GM12878 (cell line): ENCODE data around the gene IL17RE. TPM values are rescaled to one million over a fixed set of nuclear protein-coding genes. Genes with fewer than 3 reads are reported as not detected.

ENCODE experiments used
- ATAC-seq: fragments of 200-7000 bp; cut with Tn5 transposase; 3 replicates; pipeline ENCODE4 v1.9.1; 2020; ENCODE audit warnings: mild to moderate bottlenecking, moderate library complexity
- BruUV-seq: library from RNA; stranded (reverse); fragments of 400-500 nt; replicated peaks from 2 replicates; lab custom pipeline; 2021; lab: Mats Ljungman, UMichigan
- CTCF ChIA-PET: fragments of 300-600 bp; sonication (Branson Sonifier 250); formaldehyde crosslinking; extraction: SDS; loops from one replicate; lab custom pipeline; 2021; ENCODE audit warnings: inconsistent platforms; lab: Yijun Ruan, JAX
- POLR2A ChIA-PET: fragments of 350-600 bp; formaldehyde crosslinking; extraction: SDS; loops from one replicate; lab custom pipeline; 2021; ENCODE audit warnings: inconsistent platforms; lab: Charles Lee
- RAD21 ChIA-PET: fragments of 300-600 bp; sonication (Branson Sonifier 250); formaldehyde crosslinking; loops from one replicate; lab custom pipeline; 2023; ENCODE audit warnings: antibody characterized with exemption; ENCODE audit not compliant: unreplicated experiment; lab: Charles Lee
- SMC1A ChIA-PET: fragments of 300-600 bp; sonication (Branson Sonifier 250); formaldehyde crosslinking; loops from one replicate; lab custom pipeline; 2023; ENCODE audit not compliant: unreplicated experiment, uncharacterized antibody; lab: Charles Lee
- DNase-seq: peaks from one replicate; pipeline ENCODE4 v3.0.0-alpha.2; 2011; ENCODE audit warnings: low read depth, low spot score
- FAIRE-seq: peaks from 3 replicates; lab custom pipeline; 2011; peaks lifted over from hg19 to GRCh38; lab: Jason Lieb, UNC
- H2AFZ ChIP-seq: 2 replicates; pipeline ENCODE4 v1.6.0; 2011; ENCODE audit warnings: low read depth, low read length, control low read depth; ENCODE audit not compliant: control insufficient read depth
- H3K27ac ChIP-seq: 2 replicates; pipeline ENCODE4 v1.5.1; 2011; ENCODE audit warnings: control low read depth; ENCODE audit not compliant: control insufficient read depth, insufficient read depth
- H3K27me3 ChIP-seq, 2 experiments: replicated peaks in 1 of 2; 2 replicates each; pipeline versions ENCODE4 v1.6.0 to v1.6.1; 2011; ENCODE audit warnings: low read length in 1 of 2; ENCODE audit not compliant: control insufficient read depth in 2 of 2, insufficient read depth in 2 of 2
- H3K36me3 ChIP-seq, 2 experiments: 2 replicates each; pipeline ENCODE4 v1.5.1; 2011; ENCODE audit warnings: low read length in 1 of 2; ENCODE audit not compliant: control insufficient read depth in 2 of 2, insufficient read depth in 2 of 2
- H3K4me1 ChIP-seq: 2 replicates; pipeline ENCODE4 v1.6.1; 2011; ENCODE audit warnings: mild to moderate bottlenecking, low read length, moderate library complexity, mixed read lengths; ENCODE audit not compliant: control insufficient read depth, insufficient read depth
- H3K4me2 ChIP-seq: 2 replicates; pipeline ENCODE4 v1.6.0; 2011; ENCODE audit warnings: control low read depth; ENCODE audit not compliant: control insufficient read depth, insufficient read depth
- H3K4me3 ChIP-seq: fragments of 200-600 bp; sonication (generic); 2 replicates; pipeline ENCODE4 v1.5.1; 2016
- H3K79me2 ChIP-seq: 2 replicates; pipeline ENCODE4 v1.6.0; 2011; ENCODE audit warnings: low read length; ENCODE audit not compliant: control insufficient read depth, insufficient read depth
- H3K9ac ChIP-seq: 2 replicates; pipeline ENCODE4 v1.8.0; 2011; ENCODE audit warnings: low read length, control low read depth, mixed read lengths; ENCODE audit not compliant: control insufficient read depth, insufficient read depth
- H3K9me3 ChIP-seq: replicated peaks from 3 replicates; pipeline ENCODE4 v1.5.1; 2011; ENCODE audit warnings: mild to moderate bottlenecking, low read length; ENCODE audit not compliant: control insufficient read depth, insufficient read depth
- H4K20me1 ChIP-seq: 2 replicates; pipeline ENCODE4 v1.6.0; 2011; ENCODE audit not compliant: control insufficient read depth, insufficient read depth
- BMI1 ChIP-seq: fragments of 450-650 bp; IDR thresholded peaks from 2 replicates; pipeline ENCODE4 v1.6.1; 2016; ENCODE audit warnings: mild to moderate bottlenecking, moderate library complexity, borderline replicate concordance
- CBX5 ChIP-seq: sonication (generic); IDR thresholded peaks from 2 replicates; pipeline ENCODE4 v1.6.1; 2016; ENCODE audit warnings: low read depth, moderate library complexity, mild to moderate bottlenecking, inconsistent platforms
- ELK1 ChIP-seq: IDR thresholded peaks from 2 replicates; pipeline ENCODE4 v1.6.1; 2012; ENCODE audit warnings: low read depth, low read length, improper control_type of control experiment
- EP300 ChIP-seq, 2 experiments: fragments of 150-350 bp in 1 of 2; IDR thresholded peaks; 2 replicates each; pipeline ENCODE4 v1.6.1; 2011 to 2012; ENCODE audit warnings: low read depth in 2 of 2, low read length in 2 of 2, borderline replicate concordance in 1 of 2, improper control_type of control experiment in 1 of 2, inconsistent platforms in 1 of 2; ENCODE audit not compliant: control insufficient read depth in 1 of 2
- JUNB ChIP-seq: IDR thresholded peaks from 2 replicates; pipeline ENCODE4 v1.6.1; 2016; ENCODE audit warnings: antibody characterized with exemption, mild to moderate bottlenecking
- LARP7 ChIP-seq: fragments of 450-650 bp; IDR thresholded peaks from 2 replicates; pipeline ENCODE4 v1.6.1; 2017; ENCODE audit warnings: mild to moderate bottlenecking
- NR2C1 ChIP-seq: fragments of 450-650 bp; IDR thresholded peaks from 2 replicates; pipeline ENCODE4 v1.6.1; 2017; ENCODE audit warnings: antibody characterized with exemption, mild to moderate bottlenecking, moderate library complexity
- PKNOX1 ChIP-seq: fragments of 450-650 bp; IDR thresholded peaks from 2 replicates; pipeline ENCODE4 v1.6.1; 2016; ENCODE audit warnings: mild to moderate bottlenecking
- POU2F2 ChIP-seq: IDR thresholded peaks from 3 replicates; pipeline ENCODE4 v1.6.1; 2011; ENCODE audit warnings: low read depth, mild to moderate bottlenecking, low read length, borderline replicate concordance
- TCF12 ChIP-seq: IDR thresholded peaks from 2 replicates; pipeline ENCODE4 v1.6.1; 2011; ENCODE audit warnings: low read depth, mild to moderate bottlenecking, low read length
- TCF3 ChIP-seq: IDR thresholded peaks from 2 replicates; pipeline ENCODE4 v1.6.1; 2012; ENCODE audit warnings: low read depth, mild to moderate bottlenecking, low read length, borderline replicate concordance; ENCODE audit not compliant: insufficient read depth
- ZNF384 ChIP-seq: IDR thresholded peaks from 2 replicates; pipeline ENCODE4 v1.6.1; 2012; ENCODE audit warnings: low read depth, mild to moderate bottlenecking, low read length, improper control_type of control experiment, borderline replicate concordance
- WGBS: methylation state at CpG from one replicate; pipeline ENCODE4 v1.1.6; 2016; ENCODE audit warnings: low lambda C conversion rate; ENCODE audit not compliant: insufficient replicate concordance, insufficient coverage; ENCODE audit errors: missing lambda C conversion rate; 5-methylcytosine and 5-hydroxymethylcytosine counted together
- in situ Hi-C: fragments of 300-500 bp; cut with MboI; formaldehyde crosslinking; loops from 9 replicates; pipeline ENCODE4 v1.14.3; 2018; ENCODE audit warnings: mixed read lengths
- intact Hi-C: fragments of 100-400 bp; cut with micrococcal nuclease; formaldehyde crosslinking; loops from one replicate; pipeline ENCODE4 v1.14.2; 2022; ENCODE audit not compliant: unreplicated experiment
- polyA plus RNA-seq, 11 experiments: library from polyadenylated mRNA; depleted of rRNA in 4 of 11; unstranded in 6 of 11; stranded (reverse) in 5 of 11; fragments of >200 nt; fragmentation: Nextera tagmentation in 4 of 11; fragmentation: Illumina TruSeq in 1 of 11; extraction: Ambion mirVana in 4 of 11; extraction: Trizol in 1 of 11; gene quantifications; 1 replicate in 1 of 11; 2 replicates in 10 of 11; pipeline versions ENCODE4 v1.2.1 to v1.2.3, GENCODE V29; 2011 to 2016; ENCODE audit warnings: inconsistent platforms in 2 of 11, missing spikeins in 2 of 11, low read depth in 1 of 11
- total RNA-seq, 4 experiments: library from RNA; depleted of rRNA in 3 of 4; stranded (reverse); fragments of >200 nt in 3 of 4; fragmentation: Illumina TruSeq in 1 of 4; extraction: Trizol in 1 of 4; gene quantifications; 2 replicates each; pipeline versions ENCODE4 v1.2.1 to v1.2.3, GENCODE V29; 2013 to 2021

The IL17RE gene
- total and polyA plus RNA-seq, 10 of the 15 experiments (the other 5 are each of a cell fraction or from before 2014, with no cell fraction given): 0.04 to 0.51 (median 0.12) TPM; not detected in 2

DNA sequence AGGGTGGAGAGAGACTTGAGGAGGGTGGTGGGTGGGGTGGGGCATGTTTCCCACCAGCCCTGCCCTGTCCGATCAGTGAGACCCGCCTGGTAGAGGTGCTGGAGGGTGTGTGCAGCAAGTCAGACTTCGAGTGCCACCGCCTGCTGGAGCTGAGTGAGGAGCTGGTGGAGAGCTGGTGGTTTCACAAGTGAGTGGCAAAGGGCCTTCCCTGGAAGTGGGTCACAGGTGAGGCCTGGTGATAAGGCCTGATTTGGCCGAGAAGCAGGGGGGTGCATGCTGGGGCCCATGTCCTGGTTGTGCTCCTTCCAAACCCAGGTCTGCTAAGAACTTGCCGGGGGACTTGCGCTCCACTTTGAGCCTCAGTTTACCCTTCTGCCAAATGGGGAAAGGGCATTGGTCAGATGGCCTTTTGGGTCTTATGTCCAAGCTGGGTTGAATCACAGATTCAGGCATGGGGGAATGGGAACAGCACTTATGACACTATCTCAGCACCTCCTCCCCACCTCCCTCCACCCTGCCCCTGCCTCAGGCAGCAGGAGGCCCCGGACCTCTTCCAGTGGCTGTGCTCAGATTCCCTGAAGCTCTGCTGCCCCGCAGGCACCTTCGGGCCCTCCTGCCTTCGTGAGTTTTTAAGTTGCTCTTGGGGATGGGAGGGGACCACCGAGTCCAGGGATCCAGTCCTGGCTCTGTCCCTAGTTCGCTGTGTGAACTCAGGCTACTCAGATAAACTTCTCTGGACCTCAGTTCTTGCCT, 35.0 kb downstream of the IL17RE start:
- Histone ChIP-seq H3K9me3 (no peaks in the 10 kb centered on the region), H4K20me1 (no peaks in the 10 kb centered on the region), H3K4me2 (no peak overlapping the region), H3K36me3 (peaks cover 0 to 2% of the 10 kb centered on the region in 2 experiments; a peak in 2 of 4 replicates), H3K79me2 (peaks cover 18% of the 10 kb centered on the region), H3K9ac (no peak overlapping the region; the same call in 1 of the 2 replicates), H2AFZ (no peak overlapping the region), H3K27ac (no peak overlapping the region), H3K4me3 (no peak overlapping the region), H3K27me3 (no peaks in the 10 kb centered on the region), H3K4me1 (peaks cover 9% of the 10 kb centered on the region)
- TF ChIP-seq JUNB: no peak
- no peak for TF ChIP-seq POU2F2
- no peak for TF ChIP-seq ZNF384
- no peak for TF ChIP-seq EP300 (IDR thresholded peaks at IDR 0.05; ENCODE audit: borderline replicate concordance in 1 of 2, control insufficient read depth in 1 of 2, low read depth in 2 of 2, low read length in 2 of 2)
- FAIRE-seq (no peak), DNase-seq (no peak), ATAC-seq (no peak)
- ChIA-PET SMC1A (no interaction called here), POLR2A (no interaction called here), RAD21 (no interaction called here), CTCF (no interaction called here)
- no TSS peak for BruUV-seq
- 96% methylated on average over 13 of the region's 13 CpGs for WGBS
- intact Hi-C loops (loop anchor here (10.0 kb wide), 1 partner anchor 387 kb away; the partner anchor contains the start of gene SEC13), in situ Hi-C loops (no loop called here)

DNA sequence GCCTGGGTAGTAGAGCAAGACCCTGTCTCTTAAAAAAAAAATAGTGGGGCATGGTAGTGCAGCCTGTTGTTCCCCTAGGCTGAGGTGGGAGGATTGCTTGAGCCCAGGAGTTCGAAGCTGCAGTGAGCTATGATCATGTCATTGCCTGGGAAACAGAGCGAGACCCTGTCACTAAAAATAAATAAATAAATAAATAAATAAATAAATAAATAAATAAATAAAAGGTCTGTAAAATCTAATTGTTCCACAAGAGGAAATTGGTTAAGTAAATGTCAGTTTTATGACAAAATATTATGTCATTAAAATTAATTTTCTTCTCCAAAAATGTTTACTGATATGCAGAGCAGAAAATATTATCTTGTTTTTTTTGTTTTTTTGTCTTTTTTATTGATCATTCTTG, 36.3 kb downstream of the IL17RE start:
- peaks cover 0 to 2% of the 10 kb centered on the region in 2 experiments; a peak in 3 of 4 replicates for H3K36me3 ChIP-seq
- ChIA-PET RAD21 (no interaction called here), SMC1A (no interaction called here), CTCF (interaction anchor here (0.8 kb wide), 1 partner anchor 17 kb away, joined by 3 read pairs; no protein-coding TSS in a partner anchor), POLR2A (interaction anchor here (0.6 kb wide), 1 partner anchor 25 kb away, joined by 6 read pairs; no protein-coding TSS in a partner anchor)
- no peaks in the 10 kb centered on the region for H3K9me3 ChIP-seq
- ATAC-seq: no peak
- BruUV-seq: no TSS peak
- H3K27me3 ChIP-seq: no peaks in the 10 kb centered on the region
- DNase-seq: no peak
- intact Hi-C loops: loop anchor here (10.0 kb wide), 1 partner anchor 386 kb away; the partner anchor contains the start of gene SEC13
- H3K9ac ChIP-seq: no peak overlapping the region
- WGBS: 100% methylated on average over 2 of the region's 2 CpGs
- TF ChIP-seq PKNOX1: no peak
- TF ChIP-seq BMI1: no peak
- TF ChIP-seq TCF12: no peak
- TF ChIP-seq TCF3: no peak
- TF ChIP-seq LARP7: no peak
- TF ChIP-seq CBX5: no peak
- no peak for TF ChIP-seq ELK1
- no peak for TF ChIP-seq NR2C1
- H2AFZ ChIP-seq: no peak overlapping the region
- in situ Hi-C loops: no loop called here
- H3K4me3 ChIP-seq: no peak overlapping the region
- peaks cover 18% of the 10 kb centered on the region for H3K79me2 ChIP-seq
- FAIRE-seq: no peak
- no peak overlapping the region for H3K27ac ChIP-seq
- H3K4me1 ChIP-seq: peaks cover 9% of the 10 kb centered on the region
- H4K20me1 ChIP-seq: no peaks in the 10 kb centered on the region
- H3K4me2 ChIP-seq: no peak overlapping the region
